Stimulated activated CD8-positive, alpha-beta memory T cell treated with anti-CD3 and anti-CD28 coated beads, Interleukin-7, amount 100 ng/mL, for 4 hours (primary cell): ENCODE results near the gene SAMSN1.
"Not testable (repeated sequence)": the region's sequence is repeated elsewhere in the genome, so short reads cannot be mapped to it uniquely, and the experiment has no call there.

Source experiments
- DNase-seq, 2 donors: peaks; one replicate each; pipeline ENCODE4 v3.0.0-alpha.2; 2020; ENCODE audit warnings: low read depth in 2 of 2

Gene SAMSN1

GRCh38 chr21:14528815-14529214, 17.3 kb downstream of the SAMSN1 start:
- DNase-seq, result no peak

DNA sequence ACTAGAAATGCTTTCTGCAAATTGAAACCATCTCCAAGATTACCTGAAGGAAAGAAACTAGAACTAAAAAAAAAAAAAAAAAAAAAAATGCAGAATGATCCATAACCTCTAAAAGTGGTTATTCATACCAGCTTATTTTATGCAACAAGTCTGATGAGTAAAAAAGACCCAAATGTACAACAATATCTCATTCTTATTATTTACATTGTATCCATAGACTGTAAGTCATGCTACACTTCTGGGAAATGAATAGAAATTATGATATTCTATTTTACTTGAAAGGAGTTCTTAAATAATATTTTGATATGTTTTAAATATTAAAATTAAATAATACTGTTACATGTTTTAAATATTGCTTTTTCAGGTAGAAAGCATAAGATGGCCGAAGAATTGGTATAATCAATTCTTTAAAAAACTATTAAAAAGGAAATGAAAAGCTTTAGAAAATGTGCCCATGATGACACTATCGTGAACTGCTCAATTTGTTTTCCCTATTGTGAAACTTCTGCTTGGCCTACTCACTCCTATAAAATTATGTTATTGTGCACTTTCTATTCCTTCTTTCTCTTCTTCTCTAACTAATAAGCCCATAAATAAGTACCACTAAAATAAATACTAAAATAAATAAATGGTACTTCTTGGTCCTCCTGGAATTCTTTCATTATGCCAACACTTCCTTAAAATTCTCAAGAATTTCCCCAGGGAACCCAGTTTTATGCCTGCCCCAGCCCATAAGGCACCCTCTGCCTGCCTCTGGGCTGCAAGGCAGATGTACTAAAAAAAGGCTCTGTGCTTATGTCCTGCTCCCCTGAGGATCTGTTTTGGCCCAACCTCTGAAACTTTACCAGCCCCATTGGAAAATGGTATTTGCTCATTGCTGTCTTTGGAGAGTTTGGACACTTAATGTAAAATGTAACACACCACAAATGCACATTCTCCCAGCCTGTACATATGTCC, 18.1 kb downstream of the SAMSN1 start:
- no peak for DNase-seq

DNA sequence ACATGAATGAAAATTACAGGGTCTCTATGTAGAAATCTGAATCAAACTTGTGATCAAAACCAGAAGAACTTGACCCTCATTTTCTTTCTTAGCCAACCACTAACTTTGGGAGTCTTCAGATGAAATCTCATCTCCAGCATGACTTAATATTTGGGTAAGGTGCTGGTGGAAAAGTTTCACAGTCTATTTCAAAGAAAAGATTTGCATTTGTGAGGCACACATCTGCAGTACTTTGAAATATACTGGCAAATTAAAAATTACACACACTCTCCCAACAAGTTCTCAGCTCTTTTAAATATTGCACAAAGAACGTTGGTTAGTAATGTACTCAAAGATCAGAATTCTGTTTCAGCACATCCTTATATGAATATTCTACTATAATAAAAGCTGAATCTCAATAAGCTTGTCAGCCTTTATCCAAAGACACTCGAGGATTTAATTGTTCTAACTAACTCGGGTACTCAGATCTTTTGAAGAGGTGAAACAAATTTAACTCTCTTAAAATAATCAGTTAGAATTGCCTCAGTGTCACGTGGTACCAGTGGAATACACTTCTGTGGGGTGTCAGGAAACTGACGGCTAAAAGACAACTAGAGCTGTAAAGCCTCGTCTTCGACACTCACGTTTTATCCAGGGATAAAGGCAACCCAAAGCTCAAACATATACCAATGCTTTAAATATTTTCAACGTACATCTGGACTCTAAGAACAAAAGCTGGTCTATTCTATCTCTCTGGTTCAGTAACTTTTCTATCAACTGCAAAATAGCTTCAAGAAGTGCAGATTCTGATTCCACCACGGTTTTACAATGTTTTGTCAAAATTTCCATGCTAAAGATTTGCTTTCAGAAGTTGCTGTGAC, 19.0 kb downstream of the SAMSN1 start:
- no peak for DNase-seq

DNA sequence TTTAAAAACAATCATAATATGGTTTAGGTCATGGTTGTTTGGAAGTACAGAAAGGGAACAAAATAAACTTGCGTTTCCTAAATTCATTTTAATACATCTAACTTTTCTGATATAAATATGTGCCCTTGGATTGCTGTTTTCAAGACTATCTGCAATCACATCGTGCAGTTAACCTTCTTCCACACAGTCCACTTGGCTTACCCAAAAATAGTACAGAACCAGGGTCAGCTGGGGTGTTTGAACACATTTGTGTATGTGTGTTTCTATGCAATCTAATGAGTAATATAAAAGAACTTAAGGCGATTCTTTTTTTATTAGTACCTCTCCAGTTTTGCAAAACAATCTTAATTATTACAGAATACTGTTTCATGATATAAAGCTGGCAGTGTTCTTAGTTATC, 19.9 kb downstream of the SAMSN1 start:
- no peak for DNase-seq

GRCh38 chr21:14523234-14523633, 22.9 kb downstream of the SAMSN1 start:
- peak; percentile 28 to 44 for DNase-seq

DNA sequence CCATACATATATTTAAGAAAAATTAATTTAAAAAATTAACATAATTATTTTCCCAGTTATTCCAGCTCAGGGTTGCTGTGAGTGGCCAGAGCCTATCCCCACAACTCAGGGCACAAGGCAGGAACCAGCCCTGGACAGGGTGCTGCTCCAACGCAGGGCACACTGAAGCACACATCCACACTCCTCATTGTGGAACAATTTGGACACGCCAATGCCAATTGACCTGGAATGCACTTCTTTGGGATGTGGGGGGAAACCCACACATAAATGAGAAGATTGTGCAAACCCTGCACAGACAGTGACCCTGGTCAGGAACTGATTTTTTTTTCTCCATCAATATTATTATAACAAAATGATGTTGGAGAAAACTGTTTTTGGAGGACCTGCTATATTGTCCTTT, 23.4 kb downstream of the SAMSN1 start:
- DNase-seq, result no peak

DNA sequence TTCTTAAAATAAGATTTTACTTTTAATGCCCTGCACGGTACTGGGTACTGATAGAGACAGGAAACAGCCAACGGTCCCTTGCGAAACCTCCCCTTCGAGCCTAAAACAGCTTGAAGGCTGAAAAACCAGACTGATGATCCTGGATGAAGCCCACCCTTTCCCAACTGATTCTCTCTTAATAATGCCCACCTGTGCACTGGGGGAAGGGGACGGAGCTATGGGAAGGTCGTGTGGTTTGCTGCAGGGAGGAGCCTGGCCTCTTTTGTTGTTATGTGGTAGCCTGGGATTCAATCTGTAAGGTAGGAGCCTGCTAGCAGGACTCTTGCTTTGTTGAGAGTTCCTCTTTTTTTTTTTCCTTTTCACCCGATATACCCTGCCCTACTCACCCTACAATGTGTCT, 25.6 kb downstream of the SAMSN1 start:
- no peak for DNase-seq

- DNase-seq, result no peak
Measured at GRCh38 chr21:14519000-14519399, 27.1 kb downstream of the SAMSN1 start.

GRCh38 chr21:14513804-14514203, 32.3 kb downstream of the SAMSN1 start:
- no peak for DNase-seq

- DNase-seq, result not testable (repeated sequence)
Measured at GRCh38 chr21:14506859-14507457, 39.2 kb downstream of the SAMSN1 start.

DNA sequence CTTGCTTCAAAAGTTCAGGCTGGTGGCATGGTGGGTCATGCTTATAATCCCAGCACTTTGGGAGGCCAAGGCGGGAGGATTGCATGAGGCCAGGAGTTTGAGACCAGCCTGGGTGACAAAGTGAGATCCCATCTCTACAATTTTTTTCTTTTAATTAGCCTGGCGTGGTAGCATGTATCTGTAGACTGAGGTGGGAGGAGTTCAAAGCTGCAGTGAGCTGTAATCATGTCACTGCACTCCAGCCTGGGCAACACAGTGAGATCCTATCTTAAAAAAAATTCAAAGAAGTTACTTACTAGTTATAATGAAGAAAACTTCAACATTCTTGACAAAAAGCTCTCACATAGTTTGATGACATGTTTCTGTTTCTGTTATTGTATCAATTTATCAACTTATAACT, 45.2 kb downstream of the SAMSN1 start:
- DNase-seq, result no peak

DNA sequence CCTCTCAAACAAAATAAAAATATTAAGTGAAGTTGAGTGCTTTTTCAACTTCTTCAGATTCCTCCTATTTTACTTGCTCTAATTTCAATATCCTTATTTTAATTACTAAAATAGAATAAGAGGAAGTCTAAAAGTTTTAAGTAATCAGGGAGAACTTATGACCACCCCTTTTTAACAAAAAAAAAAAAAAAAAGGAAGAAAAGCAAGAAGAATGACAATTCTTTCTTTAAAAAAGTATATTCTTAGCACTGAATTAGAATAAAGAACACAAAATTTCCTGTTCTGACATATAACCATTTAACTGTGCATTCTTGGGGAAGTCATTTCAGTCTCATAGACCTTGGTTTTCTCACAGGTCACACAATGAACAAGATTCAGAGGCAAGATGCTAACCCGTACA, 46.8 kb downstream of the SAMSN1 start:
- DNase-seq, result no peak

DNA sequence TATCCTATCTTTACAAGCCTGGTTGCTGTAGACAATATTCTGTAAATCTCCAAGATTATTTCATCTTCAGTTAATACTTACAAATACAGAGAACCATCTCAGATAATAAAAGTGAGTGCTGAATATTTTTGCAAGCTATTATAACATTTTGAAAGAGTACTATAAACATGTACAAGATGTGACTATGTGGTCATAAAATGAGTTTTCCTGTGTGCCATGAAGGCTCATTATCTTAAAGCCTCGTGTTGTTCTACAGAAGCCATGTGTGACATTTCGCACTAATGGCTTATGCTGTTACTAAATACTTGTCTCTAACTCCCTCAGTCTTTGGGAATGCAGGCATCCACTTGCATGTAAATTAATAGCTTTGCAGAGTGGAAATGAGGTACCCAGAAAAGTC, 48.3 kb downstream of the SAMSN1 start:
- no peak for DNase-seq

- DNase-seq, result no peak
Measured at GRCh38 chr21:14495075-14495474, 51.0 kb downstream of the SAMSN1 start.

DNA sequence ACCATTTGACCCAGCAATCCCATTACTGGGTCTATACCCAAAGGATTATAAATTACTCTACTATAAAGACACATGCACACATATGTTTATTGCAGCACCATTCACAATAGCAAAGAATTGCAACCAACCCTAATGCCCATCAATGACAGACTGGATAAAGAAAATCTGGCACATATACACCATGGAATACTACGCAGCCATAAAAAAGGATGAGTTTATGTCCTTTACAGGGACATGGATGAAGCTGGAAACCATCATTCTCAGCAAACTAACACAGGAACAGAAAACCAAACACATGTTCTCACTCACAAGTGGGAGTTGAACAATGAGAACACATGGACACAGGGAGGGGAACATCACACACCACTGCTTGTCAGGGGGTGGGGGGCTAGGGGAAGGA, 51.9 kb downstream of the SAMSN1 start:
- DNase-seq, result not testable (repeated sequence)

GRCh38 chr21:14493731-14494130, 52.4 kb downstream of the SAMSN1 start:
- DNase-seq, result no peak

DNA sequence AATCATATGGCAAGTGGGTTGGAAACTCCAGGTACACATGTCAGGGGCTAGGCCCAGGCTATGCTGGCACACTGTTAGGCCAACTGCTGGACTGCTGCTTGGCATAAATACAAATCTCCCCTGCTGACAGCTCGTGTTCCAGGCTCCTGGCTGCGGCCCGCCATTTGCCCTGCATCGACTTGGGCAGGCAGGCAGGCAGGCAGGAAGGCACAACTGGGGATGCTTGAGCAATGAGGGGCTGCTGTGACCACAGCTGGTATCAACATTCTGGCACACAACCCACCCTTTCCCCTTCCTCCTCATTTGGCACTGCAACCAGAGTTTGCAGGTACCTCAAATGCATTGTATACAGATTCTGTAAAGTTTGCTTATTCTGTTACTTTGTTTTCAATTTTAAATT, 53.2 kb downstream of the SAMSN1 start:
- no peak for DNase-seq

- no peak for DNase-seq
Measured at GRCh38 chr21:14491269-14491681, 54.8 kb downstream of the SAMSN1 start.

- DNase-seq, result no peak
Measured at GRCh38 chr21:14488672-14489204, 57.4 kb downstream of the SAMSN1 start.

GRCh38 chr21:14487490-14488432, 58.4 kb downstream of the SAMSN1 start:
- no peak for DNase-seq

- no peak for DNase-seq
Measured at GRCh38 chr21:14486869-14487268, 59.2 kb downstream of the SAMSN1 start.
